NCI-H1694 (cell line): ENCODE results near the gene TMCO6.
"Not testable (repeated sequence)": the region's sequence is repeated elsewhere in the genome, so short reads cannot be mapped to it uniquely, and the experiment has no call there.

ENCODE experiments used
- DNase-seq: peaks from one replicate; lab custom pipeline; 2025; lab: John Stamatoyannopoulos, UW

TMCO6 gene

DNA sequence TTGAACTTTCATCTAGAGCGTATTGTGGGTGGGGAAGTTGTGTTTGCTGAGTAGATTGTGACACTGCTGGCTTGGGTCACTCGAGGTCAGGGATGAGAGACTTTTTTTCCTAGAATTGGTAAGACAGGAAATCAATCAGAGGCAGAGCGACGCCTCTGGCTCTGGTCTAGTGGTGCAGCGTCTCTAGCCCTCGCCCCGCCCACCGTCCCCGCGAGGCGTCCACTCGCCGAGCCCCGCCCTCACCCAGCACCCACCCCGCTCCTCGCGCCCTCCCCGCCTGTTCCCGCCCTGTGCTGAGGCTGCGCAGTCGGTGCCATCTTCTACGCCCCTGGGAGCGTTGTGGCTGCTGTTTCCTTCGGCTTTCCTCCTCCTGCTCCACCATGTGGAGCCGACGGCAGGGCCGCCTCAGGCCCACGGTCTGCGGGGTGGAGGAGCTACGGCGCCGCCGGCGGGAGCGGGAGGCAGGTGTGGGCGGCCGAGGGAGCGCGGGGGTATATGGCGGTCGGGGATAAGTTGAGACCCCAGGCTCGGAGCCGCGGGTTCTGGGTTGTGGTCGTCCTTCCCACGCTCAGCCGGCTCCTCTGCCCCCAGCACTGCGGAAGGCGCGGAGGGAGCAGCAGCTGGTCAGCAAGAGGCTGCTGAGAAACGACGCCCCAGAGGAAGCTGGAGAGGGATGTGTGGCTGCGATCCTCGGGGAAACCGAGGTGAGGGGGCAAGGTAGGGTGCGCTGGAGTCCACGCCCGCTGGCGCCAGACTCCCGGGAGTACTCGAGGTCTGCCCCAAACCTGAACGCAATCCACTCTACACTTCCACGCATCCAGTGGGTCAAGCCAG lies at the start of gene TMCO6:
TMCO6 (plus strand) TSS at position 304 of the 834 bp plus-strand sequence; CDS start at position 381, 77 bp downstream.
- peak; percentile 80 for DNase-seq

- no peak for DNase-seq
Observed at GRCh38 chr5:140590861-140591260, 48.4 kb upstream of the TMCO6 start.

GRCh38 chr5:140591747-140592372 lies 47.4 kb upstream of the TMCO6 start:
- DNase-seq = no peak

DNA sequence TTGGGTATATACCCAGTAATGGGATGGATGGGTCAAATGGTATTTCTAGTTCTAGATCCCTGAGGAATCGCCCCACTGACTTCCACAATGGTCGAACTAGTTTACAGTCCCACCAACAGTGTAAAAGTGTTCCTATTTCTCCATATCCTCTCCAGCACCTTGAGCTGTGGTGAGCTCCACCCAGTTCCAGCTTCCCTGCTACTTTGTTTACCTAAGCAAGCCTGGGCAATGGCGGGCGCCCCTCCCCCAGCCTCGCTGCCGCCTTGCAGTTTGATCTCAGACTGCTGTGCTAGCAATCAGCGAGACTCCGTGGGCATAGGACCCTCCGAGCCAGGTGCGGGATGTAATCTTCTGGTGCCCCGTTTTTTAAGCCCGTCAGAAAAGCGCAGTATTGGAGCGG lies 46.2 kb upstream of the TMCO6 start:
- DNase-seq = not testable (repeated sequence)

GRCh38 chr5:140594169-140594568 lies 45.1 kb upstream of the TMCO6 start:
- DNase-seq = no peak

GRCh38 chr5:140595538-140596300 lies 43.5 kb upstream of the TMCO6 start:
- DNase-seq = no peak

- DNase-seq = no peak
Observed at GRCh38 chr5:140596321-140596741, 42.9 kb upstream of the TMCO6 start.

GRCh38 chr5:140598836-140599235 lies 40.4 kb upstream of the TMCO6 start:
- DNase-seq = no peak

DNA sequence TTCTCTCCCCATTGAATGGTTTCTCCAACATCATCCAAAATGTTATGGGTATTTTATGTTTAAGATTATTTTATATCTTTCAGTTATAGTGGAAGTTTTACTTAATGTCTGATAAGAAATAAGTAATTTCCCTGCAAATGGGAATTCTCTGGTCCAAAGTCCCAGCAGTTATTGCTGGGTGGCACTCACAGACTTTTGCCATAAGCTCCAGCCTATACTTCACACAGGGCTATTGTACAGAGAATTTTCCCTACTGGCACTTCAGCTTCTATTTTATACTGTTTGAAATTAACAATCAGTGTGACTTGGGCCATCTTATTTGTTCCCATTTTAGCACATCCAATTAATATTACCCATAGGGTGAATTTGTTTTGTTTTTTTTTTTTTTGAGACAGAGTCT lies 39.2 kb upstream of the TMCO6 start:
- no peak for DNase-seq

DNA sequence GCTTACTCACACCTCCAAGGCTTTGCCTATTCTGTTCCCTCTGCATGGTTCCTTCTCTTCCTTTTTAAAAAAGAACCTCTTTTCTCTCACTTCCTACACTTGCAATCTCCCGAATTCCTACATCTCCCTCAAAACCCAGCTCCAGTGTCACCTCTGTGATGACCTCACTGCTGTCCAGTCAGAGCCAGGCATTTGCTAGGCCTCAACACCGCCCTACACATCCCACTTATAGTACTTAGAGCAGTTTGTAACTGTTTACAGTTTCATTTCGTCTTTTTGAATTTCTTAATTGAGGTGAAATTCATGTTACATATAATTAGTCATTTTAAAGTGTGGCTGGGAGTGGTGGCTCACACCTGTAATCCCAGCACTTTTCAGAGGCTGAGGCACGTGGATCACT lies 37.1 kb upstream of the TMCO6 start:
- no peak for DNase-seq

GRCh38 chr5:140603446-140603698 lies 35.9 kb upstream of the TMCO6 start:
- not testable (repeated sequence) for DNase-seq

DNA sequence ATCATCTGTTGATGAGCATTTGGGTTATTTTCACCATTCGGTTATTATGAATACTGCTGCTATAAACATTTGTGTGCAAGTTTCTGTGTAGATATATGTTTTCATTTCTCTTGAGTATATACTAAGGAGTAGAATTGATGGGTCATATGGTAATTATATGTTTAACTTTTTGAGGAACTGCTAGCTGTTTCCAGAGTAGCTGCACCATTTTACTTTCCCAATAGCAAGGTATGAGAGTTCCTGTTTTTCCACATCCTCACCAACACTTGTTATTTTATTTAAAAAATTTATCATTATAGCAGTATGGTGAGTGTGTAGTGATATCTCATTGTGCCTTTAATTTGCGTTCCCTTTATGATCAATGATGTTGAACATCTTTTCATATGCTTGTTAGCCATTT lies 35.5 kb upstream of the TMCO6 start:
- no peak for DNase-seq

- no peak for DNase-seq
Observed at GRCh38 chr5:140605879-140606278, 33.4 kb upstream of the TMCO6 start.

DNA sequence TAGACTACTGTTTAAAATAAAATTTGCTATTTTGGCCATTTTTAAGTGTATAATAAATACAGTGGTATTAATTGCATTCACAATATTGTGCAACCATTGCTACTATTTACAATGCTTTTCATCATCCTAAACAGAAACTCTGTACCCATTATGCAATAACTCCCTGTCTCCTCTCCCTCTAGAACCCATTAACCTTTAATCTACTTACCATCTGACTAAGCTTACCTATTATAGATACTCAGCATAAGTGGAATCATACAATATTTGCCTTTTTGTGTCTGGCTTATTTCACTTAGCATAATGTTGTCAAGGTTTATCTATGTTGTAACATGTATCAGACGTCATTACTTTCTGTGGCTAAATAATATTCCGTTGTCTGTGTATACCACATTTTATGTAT lies 32.2 kb upstream of the TMCO6 start:
- no peak for DNase-seq

GRCh38 chr5:140608722-140609121 lies 30.5 kb upstream of the TMCO6 start:
- no peak for DNase-seq

- no peak for DNase-seq
Observed at GRCh38 chr5:140609126-140609525, 30.1 kb upstream of the TMCO6 start.

GRCh38 chr5:140611020-140611521 lies 28.2 kb upstream of the TMCO6 start:
- no peak for DNase-seq

GRCh38 chr5:140622301-140622700 lies 16.9 kb upstream of the TMCO6 start:
- no peak for DNase-seq

- DNase-seq = not testable (repeated sequence)
Observed at GRCh38 chr5:140623061-140623460, 16.2 kb upstream of the TMCO6 start.

GRCh38 chr5:140624886-140625285 lies 14.4 kb upstream of the TMCO6 start:
- DNase-seq = not testable (repeated sequence)

DNA sequence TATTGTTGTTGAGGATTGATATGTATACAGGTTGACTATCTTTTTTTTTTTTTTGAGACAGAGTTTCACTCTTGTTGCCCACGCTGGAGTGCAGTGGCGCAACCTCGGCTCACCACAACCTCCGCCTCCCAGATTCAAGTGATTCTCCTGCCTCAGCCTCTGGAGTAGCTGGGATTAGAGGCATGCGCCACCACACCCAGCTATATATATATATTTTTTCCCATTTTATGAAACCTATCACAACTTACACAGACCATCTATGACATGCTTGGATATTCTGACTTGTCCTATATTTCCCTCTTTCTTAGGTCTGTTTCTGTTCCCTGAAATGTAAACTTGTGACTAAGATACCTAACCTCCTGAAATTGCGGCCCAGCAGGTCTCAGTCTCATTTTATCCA lies 11.3 kb upstream of the TMCO6 start:
- no peak for DNase-seq

GRCh38 chr5:140628711-140629110 lies 10.5 kb upstream of the TMCO6 start:
- DNase-seq = no peak
